Ammon's horn (tissue), 1 donor: ENCODE results near the gene SRRT.
"Not testable (repeated sequence)": the region's sequence is repeated elsewhere in the genome, so short reads cannot be mapped to it uniquely, and the experiment has no call there.

Experiments used
- DNase-seq: peaks from one replicate; pipeline ENCODE4 v3.0.0-alpha.2; 2016; ENCODE audit warnings: low spot score

Gene SRRT

GRCh38 chr7:100895701-100895955 lies 20.7 kb downstream of the SRRT start, which contains the start of gene ACHE:
Gene ACHE, minus strand, starts transcription at chr7:100895888. Its CDS starts 1,656 bp downstream, at chr7:100894232.
- DNase-seq, result no peak

DNA sequence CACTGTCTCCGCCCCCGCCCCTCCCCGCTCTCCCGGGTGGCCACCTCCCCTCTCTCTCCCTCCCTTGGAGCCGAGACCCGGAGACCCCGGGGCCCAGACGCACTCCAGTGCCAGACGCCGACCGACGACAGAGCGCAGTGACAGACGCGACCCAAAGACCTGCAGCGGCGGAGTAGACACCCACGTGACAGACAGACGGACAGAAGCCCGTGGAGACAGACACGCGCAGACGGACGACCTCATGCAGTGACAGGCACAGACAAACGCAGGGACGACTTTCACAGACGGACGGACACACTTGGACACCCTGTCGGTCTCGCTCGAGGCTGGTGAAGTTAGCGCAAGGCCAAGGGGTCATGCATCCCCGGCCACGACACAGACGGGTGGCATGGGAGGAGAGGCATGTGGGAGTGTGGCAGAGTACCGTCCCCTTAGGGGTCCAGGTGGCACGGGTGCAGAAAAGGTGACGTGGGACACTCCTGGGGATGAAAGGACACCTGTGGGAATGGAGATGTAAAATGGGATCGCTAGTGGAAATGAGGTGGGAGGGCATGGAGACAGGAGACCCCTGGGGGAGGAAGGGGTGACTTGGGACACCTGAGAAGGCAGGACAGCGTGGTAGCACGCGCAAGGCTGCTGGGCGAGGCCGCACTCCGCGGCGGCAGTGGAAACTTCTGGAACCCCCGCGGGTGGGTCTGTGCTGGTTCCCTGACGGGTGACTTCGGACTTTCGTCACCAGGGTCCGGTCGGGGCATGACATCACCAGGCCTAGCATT lies 21.2 kb downstream of the SRRT start:
- DNase-seq, result no peak

DNA sequence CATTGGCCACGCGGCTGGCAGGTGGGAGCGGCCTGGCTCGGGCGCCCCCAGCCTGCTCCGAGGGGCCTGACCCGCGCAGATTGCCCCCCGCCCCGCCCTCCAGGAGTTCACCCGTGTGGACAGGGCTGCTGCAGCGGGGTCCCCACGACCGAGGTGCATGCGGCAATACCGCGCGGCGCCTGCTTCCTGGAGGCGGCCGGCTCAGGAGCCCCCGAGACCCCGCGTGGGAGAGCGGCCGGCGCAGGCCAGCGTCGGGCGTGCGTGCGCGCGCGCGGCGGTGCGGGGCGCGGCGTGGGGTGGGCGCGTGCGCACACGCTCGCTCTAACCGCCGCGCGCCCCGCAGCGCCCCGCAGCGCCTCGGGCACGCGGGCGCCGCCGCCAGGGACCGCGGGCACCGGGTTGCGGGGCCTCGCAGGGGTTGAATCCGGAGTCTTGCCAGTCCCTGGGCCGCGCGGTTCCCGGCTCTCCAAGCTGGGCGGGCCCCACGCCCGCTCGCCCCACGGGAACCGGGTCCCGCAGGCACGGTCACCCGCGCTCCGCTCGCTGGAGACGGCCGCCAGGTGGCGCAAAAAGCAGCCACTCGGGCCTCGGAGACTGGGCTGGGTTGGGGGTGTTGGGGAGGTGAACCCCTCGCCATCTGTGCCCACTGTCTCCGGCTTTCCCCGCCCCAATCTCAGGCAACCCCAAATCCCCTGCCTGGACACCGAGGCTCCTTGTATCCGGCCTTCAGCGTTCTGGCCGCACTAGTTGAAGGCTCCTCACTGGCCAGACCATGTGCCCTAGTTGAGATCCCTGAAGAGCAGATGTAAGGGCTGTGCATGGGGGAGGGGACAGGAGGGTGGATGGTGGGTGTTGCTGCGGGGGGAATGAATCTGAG lies 22.1 kb downstream of the SRRT start:
- DNase-seq, result peak; percentile 57

- DNase-seq, result no peak
These were observed 23.0 kb downstream of the SRRT start for GRCh38 chr7:100897772-100898454.

DNA sequence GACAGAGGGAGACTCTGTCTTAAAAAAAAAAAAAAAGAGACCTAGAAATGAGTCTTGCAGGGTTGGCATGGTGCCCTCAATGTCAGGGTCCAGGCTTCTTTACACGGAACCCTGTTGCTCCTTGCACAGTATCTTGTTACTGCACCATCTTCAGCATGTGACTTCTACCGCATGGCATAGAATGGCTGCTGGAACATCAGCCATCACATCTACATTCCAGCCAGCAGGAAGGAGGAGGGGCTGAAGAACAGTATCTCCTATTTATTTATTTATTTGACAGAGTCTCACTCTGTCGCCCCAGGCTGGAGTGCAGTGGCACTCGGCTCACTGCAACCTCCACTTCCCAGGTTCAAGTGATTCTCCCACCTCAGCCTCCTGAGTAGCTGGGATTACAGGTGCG lies 24.5 kb downstream of the SRRT start:
- DNase-seq, result no peak

DNA sequence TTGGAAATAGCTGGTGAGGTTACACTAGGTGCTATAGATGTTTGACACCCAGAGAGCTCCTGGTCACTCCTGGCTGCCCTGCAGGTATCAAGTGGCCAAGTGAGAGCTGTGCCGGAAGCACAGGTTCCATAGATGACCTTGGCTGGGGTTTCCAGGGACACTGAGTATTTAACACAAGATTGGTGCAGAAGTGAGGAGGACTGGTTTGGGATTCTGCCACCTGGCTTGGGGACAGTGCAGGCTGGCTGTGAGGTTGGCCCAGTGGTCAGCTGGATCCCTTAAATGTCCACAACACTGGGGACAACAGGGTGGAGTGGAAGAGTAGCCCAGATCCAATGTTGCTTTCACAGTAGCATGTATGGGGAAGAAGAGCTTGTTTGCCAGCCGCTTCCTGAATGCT lies 26.1 kb downstream of the SRRT start:
- DNase-seq, result no peak

DNA sequence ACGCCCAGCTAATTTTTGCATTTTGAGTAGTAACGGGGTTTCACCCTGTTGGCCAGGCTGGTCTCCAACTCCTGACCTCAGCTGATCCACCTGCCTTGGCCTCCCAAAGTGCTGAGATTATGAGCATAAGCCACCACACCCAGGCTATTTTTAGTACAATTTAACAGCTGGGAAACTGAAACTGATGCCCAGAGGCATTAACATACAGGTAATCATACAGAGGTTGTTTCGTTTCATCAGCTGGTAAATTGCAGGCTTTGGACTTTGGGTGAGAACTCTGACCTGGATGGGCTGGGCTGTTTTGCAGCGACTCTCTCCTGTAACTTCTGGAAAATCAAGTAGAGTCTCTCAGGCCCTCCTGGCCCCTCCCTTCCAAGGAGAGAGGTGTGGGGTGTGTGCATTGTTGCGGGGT lies 27.0 kb downstream of the SRRT start:
- DNase-seq, result no peak

- no peak for DNase-seq
These were observed 27.7 kb downstream of the SRRT start for GRCh38 chr7:100902638-100903037.

DNA sequence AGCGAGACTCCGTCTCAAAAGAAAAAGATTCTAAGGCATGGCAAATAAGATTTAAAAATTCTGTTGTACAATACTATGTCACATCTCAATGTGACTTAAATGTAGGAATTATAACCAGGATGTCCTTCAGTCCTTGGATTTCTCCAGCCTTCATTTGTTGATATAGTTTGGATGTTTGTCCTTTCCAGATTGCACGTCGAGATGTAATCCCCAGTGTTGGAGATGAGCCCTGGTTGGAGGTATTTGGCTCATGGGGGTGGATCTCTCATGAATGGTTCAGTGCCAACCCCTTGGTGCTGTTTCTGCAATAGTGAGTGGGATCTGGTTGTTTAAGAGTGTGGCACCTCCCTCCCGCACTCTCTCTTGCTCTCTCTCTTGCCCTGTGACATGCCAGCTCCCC lies 33.6 kb downstream of the SRRT start:
- DNase-seq, result no peak

DNA sequence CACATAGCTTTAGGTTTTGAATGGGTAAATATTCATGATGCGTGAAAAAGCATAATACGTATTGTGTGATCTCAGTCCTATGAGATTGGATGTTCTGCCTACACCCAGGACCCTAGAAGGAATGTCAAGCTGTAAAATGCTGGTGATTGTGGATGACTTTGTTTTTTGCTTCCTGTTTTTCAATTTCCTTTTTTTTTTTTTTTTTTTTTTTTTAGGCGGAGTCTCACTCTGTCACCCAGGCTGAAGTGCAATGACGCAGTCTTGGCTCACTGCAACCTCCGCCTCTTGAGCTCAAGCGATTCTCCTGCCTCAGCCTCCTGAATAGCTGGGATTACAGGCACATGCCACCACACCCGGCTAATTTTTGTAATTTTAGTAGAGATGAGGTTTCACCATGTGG lies 35.5 kb downstream of the SRRT start:
- DNase-seq, result not testable (repeated sequence)

DNA sequence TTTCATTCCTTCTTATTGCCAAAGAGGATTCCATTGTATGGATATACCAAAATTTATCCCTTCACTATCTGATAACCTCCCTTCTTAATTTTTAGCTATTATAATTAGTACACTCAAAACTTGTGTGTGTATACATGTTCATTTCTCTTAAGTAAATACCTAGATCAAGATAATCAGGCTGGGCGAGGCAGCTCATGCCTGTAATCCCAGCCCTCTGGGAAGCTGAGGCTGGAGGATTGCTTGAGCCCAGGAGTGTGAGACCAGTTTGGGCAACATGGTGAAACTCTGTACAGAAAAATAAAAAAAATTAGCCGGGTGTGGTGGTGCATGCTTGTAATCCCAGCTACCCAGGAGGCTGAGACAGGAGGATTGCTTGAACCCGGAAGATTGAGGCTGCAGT lies 36.6 kb downstream of the SRRT start:
- DNase-seq, result no peak

DNA sequence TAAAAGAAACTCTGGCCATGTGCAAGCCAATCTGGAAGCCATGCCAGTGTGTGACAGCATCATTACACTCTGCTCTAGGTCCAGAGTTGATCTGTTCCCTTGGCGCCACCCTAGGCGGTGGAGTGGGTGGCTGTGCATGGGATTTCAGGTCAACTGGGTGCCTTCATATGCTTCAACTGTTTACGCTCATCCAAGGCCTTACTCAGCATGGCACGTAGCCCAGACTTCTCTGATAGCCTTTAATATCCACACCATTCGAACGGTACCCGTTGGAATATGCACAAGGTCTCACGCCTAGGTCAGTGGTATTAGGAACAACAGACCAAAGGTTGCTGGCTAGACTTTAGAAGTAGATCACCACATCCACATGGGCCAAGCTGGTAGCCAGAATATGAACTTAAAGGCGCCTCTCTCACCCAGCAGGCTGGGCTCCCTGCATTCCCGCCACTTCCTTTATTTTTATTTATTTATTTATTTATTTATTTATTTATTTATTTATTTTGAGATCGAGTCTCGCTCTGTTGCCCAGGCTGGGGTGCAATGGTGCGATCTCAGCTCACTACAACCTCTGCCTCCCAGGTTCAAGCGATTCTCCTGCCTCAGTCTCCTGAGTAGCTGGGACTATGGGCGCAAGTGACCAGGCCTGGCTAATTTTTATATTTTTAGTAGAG lies 39.4 kb downstream of the SRRT start:
- DNase-seq, result no peak

GRCh38 chr7:100914879-100915447 lies 40.1 kb downstream of the SRRT start:
- DNase-seq, result no peak

DNA sequence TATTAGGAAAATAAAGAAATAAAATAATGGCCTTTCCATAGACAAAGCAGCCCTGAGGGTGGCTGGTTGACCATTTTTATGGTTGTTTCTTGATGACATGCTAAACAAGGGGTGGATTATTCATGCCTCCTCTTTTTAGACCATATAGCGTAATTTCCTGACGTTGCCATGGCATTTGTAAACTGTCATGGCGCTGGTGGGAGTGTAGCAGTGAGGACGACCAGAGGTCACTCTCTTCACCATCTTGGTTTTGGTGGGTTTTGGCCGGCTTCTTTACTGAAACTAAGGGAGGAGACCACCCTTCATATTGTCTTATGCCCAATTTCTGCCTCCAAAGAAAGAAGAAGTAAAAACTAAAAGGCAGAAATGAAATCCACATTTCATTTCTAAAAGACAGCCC lies 44.4 kb downstream of the SRRT start:
- not testable (repeated sequence) for DNase-seq

GRCh38 chr7:100919779-100920437 lies 45.0 kb downstream of the SRRT start:
- not testable (repeated sequence) for DNase-seq

DNA sequence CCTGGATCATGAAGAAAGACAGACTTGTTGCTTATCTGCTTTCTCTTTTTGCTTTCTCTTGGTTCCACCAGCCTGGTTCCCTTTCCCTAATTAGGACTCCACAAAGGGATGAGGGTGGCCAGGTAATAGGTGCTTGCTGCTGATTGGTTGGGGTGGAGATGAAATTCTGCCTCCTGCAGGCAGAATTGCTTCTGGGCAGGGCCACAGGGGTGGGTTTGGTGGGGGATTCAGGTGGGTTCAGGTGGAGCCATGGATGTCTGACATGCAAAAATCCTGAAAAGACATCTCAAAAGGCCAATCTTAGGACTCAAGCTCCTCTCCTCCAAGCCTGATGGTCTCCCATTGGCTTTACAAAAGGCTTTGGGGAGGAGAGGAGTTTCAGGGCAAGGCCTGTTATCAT lies 46.1 kb downstream of the SRRT start:
- no peak for DNase-seq

DNA sequence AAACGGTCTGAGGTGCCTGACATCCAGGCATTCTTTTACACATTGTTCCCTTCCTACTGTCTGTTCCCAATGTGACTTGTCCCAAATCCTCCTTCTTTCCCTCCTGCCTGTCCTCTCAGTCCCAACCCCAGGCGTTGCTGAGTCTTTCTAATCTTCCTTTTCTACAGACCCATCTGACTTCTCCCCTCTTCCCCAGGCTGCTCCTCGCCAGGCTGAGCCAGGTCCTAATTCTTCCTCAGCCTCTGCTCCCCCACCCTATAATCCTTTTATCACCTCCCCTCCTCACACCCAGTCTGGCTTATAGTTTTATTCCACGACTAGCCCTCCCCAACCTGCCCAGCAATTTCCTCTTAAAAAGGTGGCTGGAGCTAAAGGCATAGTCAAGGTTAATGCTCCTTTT lies 48.7 kb downstream of the SRRT start:
- DNase-seq, result not testable (repeated sequence)

GRCh38 chr7:100929808-100930174 lies 54.9 kb downstream of the SRRT start:
- DNase-seq, result no peak

DNA sequence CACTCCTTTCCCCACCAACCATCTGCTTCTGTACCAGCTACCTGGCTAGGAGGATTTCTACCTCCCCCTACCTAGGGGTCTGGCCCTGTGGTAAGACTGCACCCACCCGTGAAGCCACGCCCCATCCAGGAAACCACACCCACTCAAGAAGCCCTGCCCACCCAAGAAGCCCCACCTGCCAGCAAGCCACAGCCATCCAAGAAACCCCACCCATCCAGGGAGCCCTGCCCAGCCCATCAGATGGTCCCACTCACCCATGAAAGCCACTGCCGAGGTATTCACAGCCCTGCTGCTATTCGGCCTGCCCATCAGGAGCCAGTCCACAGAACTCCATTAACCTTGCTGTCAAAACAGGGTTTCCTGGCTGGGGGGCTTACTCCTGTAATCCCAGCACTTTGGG lies 58.8 kb downstream of the SRRT start:
- DNase-seq, result no peak

DNA sequence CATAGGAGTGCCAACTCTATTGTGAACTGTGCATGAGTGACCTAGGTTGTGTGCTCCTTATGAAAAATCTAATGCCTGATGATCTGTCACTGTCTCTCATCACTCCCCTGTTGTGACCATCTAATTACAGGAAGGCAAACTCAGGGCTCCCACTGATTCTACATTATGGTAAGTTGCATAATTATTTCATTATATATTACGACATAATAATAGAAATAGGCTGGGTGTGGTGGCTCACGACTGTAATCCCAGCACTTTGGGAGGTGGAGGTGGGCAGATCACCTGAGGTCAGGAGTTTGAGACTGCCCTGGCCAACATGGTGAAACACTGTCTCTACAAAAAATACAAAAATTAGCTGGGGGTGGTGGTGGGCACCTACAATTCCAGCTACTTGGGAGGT lies 60.5 kb downstream of the SRRT start:
- not testable (repeated sequence) for DNase-seq

DNA sequence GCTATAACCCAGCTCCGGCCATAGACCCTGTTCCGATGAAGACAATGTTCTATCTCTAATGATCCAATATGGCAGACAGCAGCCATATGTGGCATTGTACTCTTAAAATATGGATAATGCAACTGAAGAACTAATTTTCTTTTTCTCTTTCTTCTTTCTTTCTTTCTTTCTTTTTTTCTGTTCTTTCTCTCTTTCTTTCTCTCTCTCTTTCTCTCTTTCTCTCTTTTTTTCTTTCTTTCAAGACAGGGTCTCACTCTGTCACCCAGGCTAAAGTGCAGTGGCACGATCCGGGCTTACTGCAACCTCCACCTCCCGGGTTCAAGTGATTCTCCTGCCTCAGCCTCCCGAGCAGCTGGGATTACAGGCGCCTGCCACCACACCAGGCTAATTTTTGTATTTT lies 61.3 kb downstream of the SRRT start:
- not testable (repeated sequence) for DNase-seq
